Trophoblast cell (in vitro differentiated cells and primary cell): ENCODE results near the gene MBNL2.
A peak's percentile ranks its signal among the peaks of the same experiment; 100 is the strongest.

Source experiments
- DNase-seq, 2 donors: peaks; one replicate each; pipeline ENCODE4 v3.0.0-alpha.2; 2016
- H2AFZ ChIP-seq: 2 replicates; pipeline ENCODE4 v1.6.1; 2013; ENCODE audit warnings: low read length, moderate library complexity, mild to moderate bottlenecking; ENCODE audit not compliant: insufficient read depth, poor library complexity
- H2AK5ac ChIP-seq: 2 replicates; pipeline ENCODE4 v1.6.1; 2013; ENCODE audit warnings: mild to moderate bottlenecking, low read length
- H2BK120ac ChIP-seq: 2 replicates; pipeline ENCODE4 v1.6.1; 2013; ENCODE audit warnings: low read length, mild to moderate bottlenecking, moderate library complexity; ENCODE audit not compliant: insufficient read depth, poor library complexity
- H2BK12ac ChIP-seq: 2 replicates; pipeline ENCODE4 v1.6.1; 2013; ENCODE audit warnings: mild to moderate bottlenecking, low read length, moderate library complexity
- H2BK5ac ChIP-seq: 2 replicates; pipeline ENCODE4 v1.6.1; 2013; ENCODE audit warnings: low read length, low read depth, moderate library complexity, mild to moderate bottlenecking; ENCODE audit not compliant: poor library complexity
- H3K14ac ChIP-seq: 2 replicates; pipeline ENCODE4 v1.6.1; 2013; ENCODE audit warnings: mild to moderate bottlenecking, low read length
- H3K18ac ChIP-seq: 2 replicates; pipeline ENCODE4 v1.6.1; 2013; ENCODE audit warnings: mild to moderate bottlenecking, low read length
- H3K23ac ChIP-seq: 2 replicates; pipeline ENCODE4 v1.6.1; 2013; ENCODE audit warnings: low read length
- H3K27ac ChIP-seq: 2 replicates; pipeline ENCODE4 v1.5.1; 2013; ENCODE audit warnings: low read depth, mild to moderate bottlenecking, inconsistent platforms, low read length, moderate library complexity
- H3K27me3 ChIP-seq: 2 replicates; pipeline ENCODE4 v1.6.1; 2013; ENCODE audit warnings: inconsistent platforms, mild to moderate bottlenecking, low read length, moderate library complexity; ENCODE audit not compliant: insufficient read depth
- H3K36me3 ChIP-seq, 2 experiments: 1 replicate in 1 of 2; 2 replicates in 1 of 2; pipeline ENCODE4 v1.6.1; 2013; ENCODE audit warnings: low read length in 2 of 2, mild to moderate bottlenecking in 2 of 2, moderate library complexity in 1 of 2; ENCODE audit not compliant: insufficient read depth in 2 of 2, control insufficient read depth in 1 of 2
- H3K4ac ChIP-seq: 2 replicates; pipeline ENCODE4 v1.6.1; 2013; ENCODE audit warnings: low read depth, mild to moderate bottlenecking, low read length, moderate library complexity
- H3K4me1 ChIP-seq, 2 experiments: 1 replicate in 1 of 2; 2 replicates in 1 of 2; pipeline ENCODE4 v1.6.1; 2013; ENCODE audit warnings: low read length in 2 of 2, mild to moderate bottlenecking in 2 of 2, moderate library complexity in 1 of 2; ENCODE audit not compliant: insufficient read depth in 2 of 2, control insufficient read depth in 1 of 2
- H3K4me2 ChIP-seq: 2 replicates; pipeline ENCODE4 v1.6.1; 2013; ENCODE audit warnings: inconsistent platforms, mild to moderate bottlenecking, low read length, moderate library complexity
- H3K4me3 ChIP-seq: 2 replicates; pipeline ENCODE4 v1.5.1; 2013; ENCODE audit warnings: mild to moderate bottlenecking, low read depth, low read length, inconsistent platforms
- H3K79me1 ChIP-seq: one replicate; pipeline ENCODE4 v1.6.1; 2013; ENCODE audit warnings: low read length
- H3K79me2 ChIP-seq: 2 replicates; pipeline ENCODE4 v1.6.1; 2013; ENCODE audit warnings: low read length, mild to moderate bottlenecking; ENCODE audit not compliant: control insufficient read depth, insufficient read depth, poor library complexity
- H3K9ac ChIP-seq: 2 replicates; pipeline ENCODE4 v1.6.1; 2013; ENCODE audit warnings: mild to moderate bottlenecking, low read length
- H3K9me3 ChIP-seq: 2 replicates; pipeline ENCODE4 v1.6.1; 2013; ENCODE audit warnings: low read depth, mild to moderate bottlenecking, control low read depth, inconsistent platforms, low read length; ENCODE audit not compliant: insufficient read depth
- H4K12ac ChIP-seq: 2 replicates; pipeline ENCODE4 v1.6.1; 2013; ENCODE audit warnings: low read depth, mild to moderate bottlenecking, low read length, moderate library complexity
- H4K8ac ChIP-seq: 2 replicates; pipeline ENCODE4 v1.6.1; 2013; ENCODE audit warnings: low read depth, mild to moderate bottlenecking, low read length, moderate library complexity
- H4K91ac ChIP-seq: one replicate; pipeline ENCODE4 v1.6.1; 2013; ENCODE audit warnings: low read depth, mild to moderate bottlenecking, low read length, moderate library complexity
- WGBS: extraction: QIAGEN DNeasy Blood & Tissue Kit; methylation state at CpG from one replicate; pipeline ENCODE4 v1.1.7; 2013; ENCODE audit warnings: missing lambda C conversion rate; ENCODE audit not compliant: insufficient read length, insufficient coverage; ENCODE audit errors: extremely low coverage; 5-methylcytosine and 5-hydroxymethylcytosine counted together

Gene MBNL2

GRCh38 chr13:97242755-97243497 lies 20.8 kb downstream of the MBNL2 start:
- no peak overlapping the region for H3K14ac ChIP-seq
- no peak overlapping the region for H3K27ac ChIP-seq
- peak overlapping the region; percentile 17 for H3K4ac ChIP-seq
- H3K23ac ChIP-seq: no peak overlapping the region
- no peak overlapping the region for H4K8ac ChIP-seq
- no peaks in the 10 kb centered on the region for H3K9me3 ChIP-seq
- H3K9ac ChIP-seq: no peak overlapping the region
- peak in 1 of 2 donors; percentile 71 for DNase-seq
- no peak overlapping the region for H2BK12ac ChIP-seq
- no peak overlapping the region for H3K4me2 ChIP-seq
- H2BK120ac ChIP-seq: no peak overlapping the region
- no peak overlapping the region for H4K91ac ChIP-seq
- H2AFZ ChIP-seq: no peak overlapping the region
- H2BK5ac ChIP-seq: no peak overlapping the region
- WGBS: no CpG with 5 or more reads among the region's 13 CpGs
- H3K27me3 ChIP-seq: no peaks in the 10 kb centered on the region
- peaks cover 9 to 22% of the 10 kb centered on the region in 2 experiments for H3K36me3 ChIP-seq
- peak overlapping the region; percentile 30 for H3K18ac ChIP-seq
- peaks cover 5% of the 10 kb centered on the region for H3K79me2 ChIP-seq
- H3K4me1 ChIP-seq: peaks cover 3 to 9% of the 10 kb centered on the region in 2 experiments
- H2AK5ac ChIP-seq: no peak overlapping the region
- H4K12ac ChIP-seq: no peak overlapping the region
- H3K79me1 ChIP-seq: no peaks in the 10 kb centered on the region
- no peak overlapping the region for H3K4me3 ChIP-seq

- no peak overlapping the region for H2BK120ac ChIP-seq
- H3K9me3 ChIP-seq: no peaks in the 10 kb centered on the region
- no peak overlapping the region for H4K12ac ChIP-seq
- no peaks in the 10 kb centered on the region for H3K27me3 ChIP-seq
- no peak overlapping the region for H2BK5ac ChIP-seq
- H3K18ac ChIP-seq: no peak overlapping the region
- H4K91ac ChIP-seq: no peak overlapping the region
- peaks cover 6 to 21% of the 10 kb centered on the region in 2 experiments for H3K36me3 ChIP-seq
- H4K8ac ChIP-seq: no peak overlapping the region
- no peak overlapping the region for H2AK5ac ChIP-seq
- H3K4me2 ChIP-seq: no peak overlapping the region
- no peak overlapping the region for H3K14ac ChIP-seq
- H3K79me2 ChIP-seq: peaks cover 3% of the 10 kb centered on the region
- H2AFZ ChIP-seq: no peak overlapping the region
- no peak overlapping the region for H3K9ac ChIP-seq
- no peak overlapping the region for H3K27ac ChIP-seq
- H3K4ac ChIP-seq: no peak overlapping the region
- no CpG with 5 or more reads among the region's 8 CpGs for WGBS
- H2BK12ac ChIP-seq: no peak overlapping the region
- no peak overlapping the region for H3K4me3 ChIP-seq
- no peak for DNase-seq
- no peak overlapping the region for H3K23ac ChIP-seq
- H3K4me1 ChIP-seq: peaks cover 7 to 13% of the 10 kb centered on the region in 2 experiments
- H3K79me1 ChIP-seq: no peaks in the 10 kb centered on the region
These were observed 22.0 kb downstream of the MBNL2 start for GRCh38 chr13:97243915-97244781.

GRCh38 chr13:97245011-97245410 lies 22.9 kb downstream of the MBNL2 start:
- H3K4me2 ChIP-seq: no peak overlapping the region
- no peak overlapping the region for H3K18ac ChIP-seq
- H3K4me1 ChIP-seq: peaks cover 7 to 13% of the 10 kb centered on the region in 2 experiments
- H4K91ac ChIP-seq: no peak overlapping the region
- H3K36me3 ChIP-seq: peaks cover 6 to 21% of the 10 kb centered on the region in 2 experiments
- no peak overlapping the region for H3K27ac ChIP-seq
- H3K14ac ChIP-seq: no peak overlapping the region
- no peaks in the 10 kb centered on the region for H3K79me1 ChIP-seq
- H4K12ac ChIP-seq: no peak overlapping the region
- H3K79me2 ChIP-seq: peaks cover 3% of the 10 kb centered on the region
- no peaks in the 10 kb centered on the region for H3K27me3 ChIP-seq
- H3K9ac ChIP-seq: no peak overlapping the region
- H3K4ac ChIP-seq: peak overlapping the region; percentile 91
- no peak overlapping the region for H3K4me3 ChIP-seq
- H2AFZ ChIP-seq: no peak overlapping the region
- DNase-seq: no peak
- no peak overlapping the region for H2BK120ac ChIP-seq
- no peak overlapping the region for H4K8ac ChIP-seq
- no peak overlapping the region for H3K23ac ChIP-seq
- H2BK12ac ChIP-seq: no peak overlapping the region
- no peak overlapping the region for H2BK5ac ChIP-seq
- no peaks in the 10 kb centered on the region for H3K9me3 ChIP-seq
- no peak overlapping the region for H2AK5ac ChIP-seq

GRCh38 chr13:97246596-97247158 lies 24.5 kb downstream of the MBNL2 start:
- Histone ChIP-seq H3K27ac (no peak overlapping the region), H3K27me3 (no peaks in the 10 kb centered on the region), H3K4me2 (no peak overlapping the region), H3K23ac (no peak overlapping the region), H3K4me1 (peaks cover 7 to 13% of the 10 kb centered on the region in 2 experiments), H4K12ac (no peak overlapping the region), H2AFZ (no peak overlapping the region), H2BK120ac (no peak overlapping the region), H3K9me3 (no peaks in the 10 kb centered on the region), H3K36me3 (peaks cover 4 to 14% of the 10 kb centered on the region in 2 experiments), H2BK5ac (no peak overlapping the region), H3K9ac (no peak overlapping the region), H3K18ac (no peak overlapping the region), H3K79me1 (no peaks in the 10 kb centered on the region), H3K79me2 (peaks cover 3% of the 10 kb centered on the region), H3K4ac (peak overlapping the region; percentile 40), H3K14ac (no peak overlapping the region), H4K91ac (no peak overlapping the region), H4K8ac (no peak overlapping the region), H3K4me3 (no peak overlapping the region), H2AK5ac (no peak overlapping the region), H2BK12ac (no peak overlapping the region)
- WGBS: no CpG with 5 or more reads among the region's 7 CpGs
- DNase-seq: no peak
